ENCODE measurements around the gene CMSS1. TPM values are rescaled to one million over a fixed set of nuclear protein-coding genes. Genes with fewer than 3 reads are reported as not detected.

The CMSS1 gene
- total RNA-seq, 4 donors from 2014 or later: 9.2 to 18.5 (median 12.9) TPM

GRCh38 chr3:99867594-99868310, 50.1 kb downstream of the CMSS1 start:
- TF ChIP-seq CTCF (IDR thresholded peaks at IDR 0.05) (no peak), POLR2A (IDR thresholded peaks at IDR 0.05) (no peak)
- no peaks in the 10 kb centered on the region for H3K36me3 ChIP-seq
- H3K27me3 ChIP-seq: no peaks in the 10 kb centered on the region
- H3K27ac ChIP-seq: peak overlapping the region in 3 of 4 donors; percentile 89 to 96 (median 91)
- 74 to 79% methylated on average over 3 of the region's 3 CpGs for WGBS, 2 donors
- no peaks in the 10 kb centered on the region for H3K9me3 ChIP-seq
- H3K4me1 ChIP-seq: peaks cover 5 to 76% (median 31%) of the 10 kb centered on the region in 3 donors
- peak overlapping the region in 1 of 4 donors; percentile 2 for H3K4me3 ChIP-seq
- intact Hi-C loops (cut with DNase I): no loop called here
- no peak for DNase-seq

- H3K27ac ChIP-seq: peak overlapping the region in 3 of 4 donors; percentile 89 to 96 (median 91)
- no peak for DNase-seq
- no peak for TF ChIP-seq CTCF (IDR thresholded peaks at IDR 0.05)
- no peak for TF ChIP-seq POLR2A (IDR thresholded peaks at IDR 0.05)
- peak overlapping the region in 1 of 4 donors; percentile 2 for H3K4me3 ChIP-seq
- no peaks in the 10 kb centered on the region for H3K9me3 ChIP-seq
- 0 to 8% methylated on average over 1 of the region's 1 CpG for WGBS, 2 donors
- no peaks in the 10 kb centered on the region for H3K36me3 ChIP-seq
- intact Hi-C loops (cut with DNase I): no loop called here
- H3K4me1 ChIP-seq: peaks cover 5 to 75% (median 31%) of the 10 kb centered on the region in 3 donors
- H3K27me3 ChIP-seq: no peaks in the 10 kb centered on the region
Measured at GRCh38 chr3:99868311-99868646, 50.6 kb downstream of the CMSS1 start.

- peaks cover 5 to 72% (median 31%) of the 10 kb centered on the region in 3 donors for H3K4me1 ChIP-seq
- WGBS, 2 donors: 64 to 83% methylated on average over 1 of the region's 1 CpG
- intact Hi-C loops (cut with DNase I): no loop called here
Measured at GRCh38 chr3:99869621-99870020, 52.0 kb downstream of the CMSS1 start.

GRCh38 chr3:99870712-99871111, 53.0 kb downstream of the CMSS1 start:
- H3K4me3 ChIP-seq: peak overlapping the region in 2 of 4 donors; percentile 65 to 83
- H3K9me3 ChIP-seq: no peaks in the 10 kb centered on the region
- no peaks in the 10 kb centered on the region for H3K36me3 ChIP-seq
- peak overlapping the region in 3 of 4 donors; percentile 89 to 96 (median 91) for H3K27ac ChIP-seq
- TF ChIP-seq CTCF (IDR thresholded peaks at IDR 0.05): no peak
- TF ChIP-seq POLR2A (IDR thresholded peaks at IDR 0.05): no peak
- DNase-seq: no peak
- intact Hi-C loops (cut with DNase I): no loop called here
- WGBS, 2 donors: 82 to 95% methylated on average over 2 of the region's 2 CpGs
- H3K4me1 ChIP-seq: peaks cover 5 to 74% (median 28%) of the 10 kb centered on the region in 3 donors
- H3K27me3 ChIP-seq: peaks cover 0 to under 1% (median 0%) of the 10 kb centered on the region in 4 donors

More at GRCh38 chr3:99869621-99870020, 52.0 kb downstream of the CMSS1 start:
- no peaks in the 10 kb centered on the region for H3K9me3 ChIP-seq
- no peaks in the 10 kb centered on the region for H3K27me3 ChIP-seq
- H3K36me3 ChIP-seq: no peaks in the 10 kb centered on the region
- peak overlapping the region in 1 of 4 donors; percentile 83 for H3K4me3 ChIP-seq
- peak overlapping the region in 3 of 4 donors; percentile 89 to 96 (median 91) for H3K27ac ChIP-seq
- DNase-seq: no peak
- TF ChIP-seq POLR2A (IDR thresholded peaks at IDR 0.05) (no peak), CTCF (IDR thresholded peaks at IDR 0.05) (no peak)

GRCh38 chr3:99871231-99872045, 53.8 kb downstream of the CMSS1 start:
- Histone ChIP-seq H3K27me3 (peaks cover 0 to 8% (median 0%) of the 10 kb centered on the region in 4 donors), H3K36me3 (no peaks in the 10 kb centered on the region), H3K27ac (peak overlapping the region in 3 of 4 donors; percentile 89 to 96 (median 91)), H3K4me3 (peak overlapping the region in 3 of 4 donors; percentile 11 to 83 (median 65)), H3K9me3 (no peaks in the 10 kb centered on the region), H3K4me1 (peaks cover 5 to 76% (median 21%) of the 10 kb centered on the region in 3 donors)
- WGBS, 2 donors: 79 to 81% methylated on average over 4 of the region's 4 CpGs
- DNase-seq: no peak
- intact Hi-C loops (cut with DNase I): no loop called here
- TF ChIP-seq POLR2A (IDR thresholded peaks at IDR 0.05): no peak
- no peak for TF ChIP-seq CTCF (IDR thresholded peaks at IDR 0.05)
